ENCODE measurements around the gene ANK3. TPM values are rescaled to one million over a fixed set of nuclear protein-coding genes. Genes with fewer than 3 reads are reported as not detected.

The ANK3 gene
- total and polyA plus RNA-seq, 2 experiments from 2014 or later, result 46.5 to 85.2 TPM

- Histone ChIP-seq H3K9me2 (ENCODE audit: insufficient read depth) (no peaks in the 10 kb centered on the region), H3F3A (replicated peaks; ENCODE audit: low read depth) (no peaks in the 10 kb centered on the region), H3K27ac (ENCODE audit: low read depth) (no peak overlapping the region), H3K4me2 (no peak overlapping the region), H3K79me2 (replicated peaks; ENCODE audit: insufficient read depth) (no peaks in the 10 kb centered on the region), H4K20me1 (replicated peaks; ENCODE audit: insufficient read depth) (no peaks in the 10 kb centered on the region), H3K4me1 (ENCODE audit: insufficient read depth) (peaks cover 9% of the 10 kb centered on the region), H3K4me3 (no peak overlapping the region), H2AFZ (no peak overlapping the region), H3K36me3 (ENCODE audit: insufficient read depth) (no peaks in the 10 kb centered on the region), H3K27me3 (ENCODE audit: insufficient read depth) (no peaks in the 10 kb centered on the region)
- DNase-seq (ENCODE audit: low spot score), result no peak
- no peak for TF ChIP-seq CTCF (conservative IDR thresholded peaks at IDR 0.05; ENCODE audit: low read depth in 2 of 2)
- no peak for TF ChIP-seq ETS1 (IDR thresholded peaks at IDR 0.05)
- no peak for TF ChIP-seq NANOG (IDR thresholded peaks at IDR 0.05; ENCODE audit: borderline replicate concordance)
- no peak for TF ChIP-seq POLR2AphosphoS5 (IDR thresholded peaks at IDR 0.05; ENCODE audit: low read depth)
- no peak for TF ChIP-seq ZNF114 (CRISPR knock-in tag; IDR thresholded peaks at IDR 0.05)
- TF ChIP-seq JUNB (IDR thresholded peaks at IDR 0.05; ENCODE audit: unreplicated experiment), result no peak
- no peak for TF ChIP-seq STAT1 (IDR thresholded peaks at IDR 0.05; ENCODE audit: unreplicated experiment)
- TF ChIP-seq EZH2 (IDR thresholded peaks at IDR 0.05; ENCODE audit: low read depth, unreplicated experiment), result no peak
- no peak for TF ChIP-seq EZH2phosphoT487 (IDR thresholded peaks at IDR 0.05; ENCODE audit: unreplicated experiment)
- TF ChIP-seq ZNF462 (CRISPR knock-in tag; IDR thresholded peaks at IDR 0.05), result no peak
- TF ChIP-seq REST (IDR thresholded peaks at IDR 0.05; ENCODE audit: unreplicated experiment), result no peak
- TF ChIP-seq ZNF331 (CRISPR knock-in tag; IDR thresholded peaks at IDR 0.05; ENCODE audit: low read depth), result no peak
- Mint-ChIP-seq H3K9me3 (no peaks in the 10 kb centered on the region), H3K4me1 (peaks cover 12% of the 10 kb centered on the region), H3K27me3 (ENCODE audit: insufficient read depth, low read depth, poor library complexity) (no peaks in the 10 kb centered on the region), H3K4me3 (no peak overlapping the region), H3K36me3 (ENCODE audit: low read depth) (no peaks in the 10 kb centered on the region), H3K27ac (no peak overlapping the region)
- no peak for ATAC-seq
Measured at GRCh38 chr10:60359066-60359465, 30.6 kb downstream of the ANK3 start.

All from GM23338 (cell line).